Stimulated activated memory B cell treated with anti-CD40 and anti-IgM and Interleukin-4, amounts not matched to agents 10 μg/mL and 1 μg/mL and 100 μg/mL, for 72 hours (primary cell): ENCODE measurements around the gene DNM1.

Source experiments
- ATAC-seq: fragments of 150-1000 bp; cut with Tn5 transposase; 2 replicates; pipeline ENCODE4 v1.10.0; 2021
- H3K27ac Mint-ChIP-seq: one replicate; pipeline ENCODE4 v1.8.0; 2022; ENCODE audit warnings: mild to moderate bottlenecking, mixed read lengths
- H3K27me3 Mint-ChIP-seq: one replicate; pipeline ENCODE4 v1.8.0; 2022; ENCODE audit warnings: mixed read lengths
- H3K36me3 Mint-ChIP-seq: one replicate; pipeline ENCODE4 v1.8.0; 2022; ENCODE audit warnings: mixed read lengths
- H3K4me1 Mint-ChIP-seq: one replicate; pipeline ENCODE4 v1.8.0; 2022; ENCODE audit warnings: mixed read lengths
- H3K4me3 Mint-ChIP-seq: one replicate; pipeline ENCODE4 v1.8.0; 2022; ENCODE audit warnings: mild to moderate bottlenecking, moderate library complexity, mixed read lengths
- H3K9me3 Mint-ChIP-seq: one replicate; pipeline ENCODE4 v1.8.0; 2022; ENCODE audit warnings: mixed read lengths

The DNM1 gene

GRCh38 chr9:128280084-128280622, 77.0 kb downstream of the DNM1 start:
- Mint-ChIP-seq H3K27me3 (no peaks in the 10 kb centered on the region), H3K4me3 (no peak overlapping the region)
- no peak for ATAC-seq

GRCh38 chr9:128282500-128282899, 79.3 kb downstream of the DNM1 start:
- no peak for ATAC-seq
- Mint-ChIP-seq H3K4me1 (peaks cover 19% of the 10 kb centered on the region), H3K27ac (no peak overlapping the region), H3K27me3 (no peaks in the 10 kb centered on the region), H3K36me3 (peaks cover 14% of the 10 kb centered on the region), H3K4me3 (no peak overlapping the region), H3K9me3 (no peaks in the 10 kb centered on the region)

More at GRCh38 chr9:128280084-128280622, 77.0 kb downstream of the DNM1 start:
- no peaks in the 10 kb centered on the region for H3K9me3 Mint-ChIP-seq
- peaks cover 5% of the 10 kb centered on the region for H3K36me3 Mint-ChIP-seq
- no peak overlapping the region for H3K27ac Mint-ChIP-seq
- peaks cover 31% of the 10 kb centered on the region for H3K4me1 Mint-ChIP-seq

- peaks cover 12% of the 10 kb centered on the region for H3K4me1 Mint-ChIP-seq
- ATAC-seq: no peak
- no peaks in the 10 kb centered on the region for H3K27me3 Mint-ChIP-seq
- peaks cover 31% of the 10 kb centered on the region for H3K36me3 Mint-ChIP-seq
- H3K9me3 Mint-ChIP-seq: no peaks in the 10 kb centered on the region
- H3K4me3 Mint-ChIP-seq: no peak overlapping the region
- H3K27ac Mint-ChIP-seq: no peak overlapping the region
These were observed 82.0 kb downstream of the DNM1 start for GRCh38 chr9:128285033-128285784.

GRCh38 chr9:128286440-128286839, 83.3 kb downstream of the DNM1 start:
- Mint-ChIP-seq H3K36me3 (peaks cover 31% of the 10 kb centered on the region), H3K4me3 (no peak overlapping the region), H3K9me3 (no peaks in the 10 kb centered on the region), H3K27me3 (no peaks in the 10 kb centered on the region), H3K27ac (no peak overlapping the region), H3K4me1 (peaks cover 9% of the 10 kb centered on the region)
- no peak for ATAC-seq

GRCh38 chr9:128288273-128289004, 85.3 kb downstream of the DNM1 start:
- Mint-ChIP-seq H3K27ac (no peak overlapping the region), H3K9me3 (no peaks in the 10 kb centered on the region), H3K36me3 (peaks cover 31% of the 10 kb centered on the region), H3K4me3 (no peak overlapping the region), H3K4me1 (peaks cover 9% of the 10 kb centered on the region), H3K27me3 (no peaks in the 10 kb centered on the region)
- ATAC-seq: no peak

- Mint-ChIP-seq H3K36me3 (peaks cover 17% of the 10 kb centered on the region), H3K27me3 (no peaks in the 10 kb centered on the region), H3K9me3 (no peaks in the 10 kb centered on the region), H3K27ac (no peak overlapping the region), H3K4me3 (no peak overlapping the region), H3K4me1 (no peaks in the 10 kb centered on the region)
- ATAC-seq: no peak
These were observed 88.8 kb downstream of the DNM1 start for GRCh38 chr9:128292009-128292408.

GRCh38 chr9:128293091-128293490, 89.9 kb downstream of the DNM1 start:
- Mint-ChIP-seq H3K9me3 (no peaks in the 10 kb centered on the region), H3K27me3 (no peaks in the 10 kb centered on the region), H3K4me3 (no peak overlapping the region), H3K4me1 (no peaks in the 10 kb centered on the region), H3K27ac (no peak overlapping the region), H3K36me3 (peaks cover 11% of the 10 kb centered on the region)
- ATAC-seq: no peak

- Mint-ChIP-seq H3K4me3 (no peak overlapping the region), H3K27me3 (no peaks in the 10 kb centered on the region), H3K27ac (no peak overlapping the region), H3K4me1 (no peaks in the 10 kb centered on the region), H3K36me3 (peaks cover under 1% of the 10 kb centered on the region), H3K9me3 (no peaks in the 10 kb centered on the region)
- no peak for ATAC-seq
These were observed 91.0 kb downstream of the DNM1 start for GRCh38 chr9:128294142-128294541.

GRCh38 chr9:128296340-128297220, 93.4 kb downstream of the DNM1 start:
- no peak for ATAC-seq
- Mint-ChIP-seq H3K27me3 (no peaks in the 10 kb centered on the region), H3K4me1 (no peaks in the 10 kb centered on the region), H3K9me3 (no peaks in the 10 kb centered on the region), H3K4me3 (no peak overlapping the region), H3K27ac (no peak overlapping the region), H3K36me3 (no peaks in the 10 kb centered on the region)

GRCh38 chr9:128297221-128297773, 94.1 kb downstream of the DNM1 start:
- no peak overlapping the region for H3K27ac Mint-ChIP-seq
- H3K4me1 Mint-ChIP-seq: no peaks in the 10 kb centered on the region
- H3K27me3 Mint-ChIP-seq: no peaks in the 10 kb centered on the region
- H3K4me3 Mint-ChIP-seq: no peak overlapping the region
- no peak for ATAC-seq
- H3K9me3 Mint-ChIP-seq: no peaks in the 10 kb centered on the region
- H3K36me3 Mint-ChIP-seq: no peaks in the 10 kb centered on the region

GRCh38 chr9:128298535-128299482, 95.6 kb downstream of the DNM1 start:
- no peaks in the 10 kb centered on the region for H3K9me3 Mint-ChIP-seq
- no peak overlapping the region for H3K27ac Mint-ChIP-seq
- no peak overlapping the region for H3K4me3 Mint-ChIP-seq
- ATAC-seq: no peak
- no peaks in the 10 kb centered on the region for H3K27me3 Mint-ChIP-seq
- no peaks in the 10 kb centered on the region for H3K36me3 Mint-ChIP-seq
- H3K4me1 Mint-ChIP-seq: no peaks in the 10 kb centered on the region

GRCh38 chr9:128304136-128304970, 101.2 kb downstream of the DNM1 start:
- Mint-ChIP-seq H3K27ac (no peak overlapping the region), H3K27me3 (no peaks in the 10 kb centered on the region), H3K4me1 (no peaks in the 10 kb centered on the region), H3K4me3 (no peak overlapping the region), H3K36me3 (peaks cover 13% of the 10 kb centered on the region), H3K9me3 (no peaks in the 10 kb centered on the region)
- ATAC-seq: no peak
